HEK293 (cell line): ENCODE results near the gene XYLT2.
A peak's percentile ranks its signal among the peaks of the same experiment; 100 is the strongest.

Source experiments
- GLIS2 ChIP-seq: fragments of 450-650 bp; formaldehyde crosslinking; IDR thresholded peaks from 2 replicates; pipeline ENCODE4 v1.5.1; 2016; ENCODE audit warnings: missing biosample characterization, missing genetic modification characterization
- KLF10 ChIP-seq: fragments of 450-650 bp; IDR thresholded peaks from 2 replicates; pipeline ENCODE4 v1.5.1; 2018; ENCODE audit warnings: missing biosample characterization, mild to moderate bottlenecking, missing genetic modification characterization
- PATZ1 ChIP-seq: fragments of 450-650 bp; formaldehyde crosslinking; IDR thresholded peaks from 2 replicates; pipeline ENCODE4 v1.5.1; 2016; ENCODE audit warnings: missing biosample characterization, missing genetic modification characterization
- PRDM2 ChIP-seq: fragments of 450-650 bp; formaldehyde crosslinking; IDR thresholded peaks from 2 replicates; pipeline ENCODE4 v1.5.1; 2016; ENCODE audit warnings: missing biosample characterization, missing genetic modification characterization, borderline replicate concordance
- ZBTB11 ChIP-seq: fragments of 450-650 bp; formaldehyde crosslinking; conservative IDR thresholded peaks from 2 replicates; pipeline ENCODE4 v1.5.1; 2016; ENCODE audit warnings: low read depth, missing biosample characterization, missing genetic modification characterization
- ZBTB26 ChIP-seq: fragments of 450-650 bp; formaldehyde crosslinking; optimal IDR thresholded peaks from 2 replicates; pipeline ENCODE3; 2016; ENCODE audit warnings: missing biosample characterization, mild to moderate bottlenecking, missing genetic modification characterization
- ZNF121 ChIP-seq: fragments of 450-650 bp; formaldehyde crosslinking; IDR thresholded peaks from 2 replicates; pipeline ENCODE4 v1.5.1; 2016; ENCODE audit warnings: missing biosample characterization, missing genetic modification characterization
- ZNF175 ChIP-seq: fragments of 450-650 bp; formaldehyde crosslinking; IDR thresholded peaks from 2 replicates; pipeline ENCODE4 v1.5.1; 2016; ENCODE audit warnings: missing biosample characterization, missing genetic modification characterization
- ZNF202 ChIP-seq: fragments of 450-650 bp; formaldehyde crosslinking; IDR thresholded peaks from 2 replicates; pipeline ENCODE4 v1.5.1; 2016; ENCODE audit warnings: missing biosample characterization, missing genetic modification characterization, borderline replicate concordance
- ZNF292 ChIP-seq: fragments of 450-650 bp; formaldehyde crosslinking; IDR thresholded peaks from 2 replicates; pipeline ENCODE4 v1.5.1; 2016; ENCODE audit warnings: low read depth, missing biosample characterization, missing genetic modification characterization, borderline replicate concordance
- ZNF311 ChIP-seq: fragments of 450-650 bp; formaldehyde crosslinking; IDR thresholded peaks from 2 replicates; pipeline ENCODE4 v1.5.1; 2017; ENCODE audit warnings: missing biosample characterization, missing genetic modification characterization, borderline replicate concordance
- ZNF416 ChIP-seq: fragments of 450-650 bp; formaldehyde crosslinking; IDR thresholded peaks from 2 replicates; pipeline ENCODE4 v1.5.1; 2016; ENCODE audit warnings: missing biosample characterization, missing genetic modification characterization
- ZNF473 ChIP-seq: fragments of 450-650 bp; formaldehyde crosslinking; IDR thresholded peaks from 2 replicates; pipeline ENCODE4 v1.5.1; 2017; ENCODE audit warnings: missing biosample characterization, missing genetic modification characterization
- ZNF585B ChIP-seq: fragments of 450-650 bp; formaldehyde crosslinking; IDR thresholded peaks from 2 replicates; pipeline ENCODE4 v1.5.1; 2016; ENCODE audit warnings: missing biosample characterization, missing genetic modification characterization
- ZNF596 ChIP-seq: fragments of 450-650 bp; IDR thresholded peaks from 2 replicates; pipeline ENCODE4 v1.5.0; 2018; ENCODE audit warnings: missing biosample characterization, mild to moderate bottlenecking, missing genetic modification characterization, moderate library complexity
- ZNF621 ChIP-seq: fragments of 450-650 bp; formaldehyde crosslinking; IDR thresholded peaks from 2 replicates; pipeline ENCODE4 v1.5.1; 2017; ENCODE audit warnings: missing biosample characterization, missing genetic modification characterization
- ZNF654 ChIP-seq: fragments of 450-650 bp; formaldehyde crosslinking; IDR thresholded peaks from 2 replicates; pipeline ENCODE4 v1.5.1; 2016; ENCODE audit warnings: low read depth, missing biosample characterization, missing genetic modification characterization
- ZNF658 ChIP-seq: fragments of 450-650 bp; formaldehyde crosslinking; IDR thresholded peaks from 2 replicates; pipeline ENCODE4; 2016; ENCODE audit warnings: missing biosample characterization, missing genetic modification characterization
- ZNF707 ChIP-seq: fragments of 450-650 bp; formaldehyde crosslinking; IDR thresholded peaks from 2 replicates; pipeline ENCODE4 v1.5.1; 2016; ENCODE audit warnings: missing biosample characterization, missing genetic modification characterization
- ZNF830 ChIP-seq: fragments of 450-650 bp; IDR thresholded peaks from 2 replicates; pipeline ENCODE4 v1.5.0; 2018; ENCODE audit warnings: missing biosample characterization, missing genetic modification characterization, low read depth, mild to moderate bottlenecking, moderate library complexity

XYLT2 gene

GRCh38 chr17:50372758-50373556, 27.0 kb downstream of the XYLT2 start, which contains the start of the genes EME1 and MRPL27 (continued):
- peak; percentile 73 for TF ChIP-seq PATZ1 (tag by site-specific recombination)
- no peak; the same call in 1 of the 2 replicates for TF ChIP-seq KLF10 (tag by site-specific recombination)
- no peak for TF ChIP-seq ZNF202 (tag by site-specific recombination)
- TF ChIP-seq ZNF596 (tag by site-specific recombination), result no peak
- no peak for TF ChIP-seq ZNF658 (tag by site-specific recombination)
- no peak for TF ChIP-seq ZNF585B (tag by site-specific recombination)
- TF ChIP-seq ZBTB26 (tag by site-specific recombination), result peak; percentile 34
- no peak for TF ChIP-seq ZNF175 (tag by site-specific recombination)
- TF ChIP-seq GLIS2 (tag by site-specific recombination), result no peak
- no peak for TF ChIP-seq ZNF311 (tag by site-specific recombination)
- TF ChIP-seq ZNF121 (tag by site-specific recombination), result no peak
- TF ChIP-seq ZNF473 (tag by site-specific recombination), result no peak
- no peak for TF ChIP-seq ZNF416 (tag by site-specific recombination)
- no peak for TF ChIP-seq PRDM2 (tag by site-specific recombination)
- no peak for TF ChIP-seq ZNF621 (tag by site-specific recombination)
- TF ChIP-seq ZNF654 (tag by site-specific recombination), result no peak
- no peak for TF ChIP-seq ZNF707
- no peak for TF ChIP-seq ZNF292 (tag by site-specific recombination)
- no peak for TF ChIP-seq ZNF830 (tag by site-specific recombination)
- peak; percentile 98 for TF ChIP-seq ZBTB11 (tag by site-specific recombination)
- TF ChIP-seq, all 188 proteins: peak for 69
